K562 (cell line): ENCODE results near the gene MLX. TPM values are rescaled to one million over a fixed set of nuclear protein-coding genes. Genes with fewer than 3 reads are reported as not detected.

Source experiments
- EGR1 ChIP-seq: fragments of 450-650 bp; conservative IDR thresholded peaks from 2 replicates; pipeline ENCODE4 v1.6.1; 2017; ENCODE audit warnings: mild to moderate bottlenecking
- ESRRB ChIP-seq: fragments of 250-450 bp; sonication (Bioruptor Pico); IDR thresholded peaks from 2 replicates; pipeline ENCODE4 v1.5.0; 2020; ENCODE audit warnings: mild to moderate bottlenecking, moderate library complexity, borderline replicate concordance
- HDAC3 ChIP-seq: fragments of 450-650 bp; IDR thresholded peaks from 2 replicates; pipeline ENCODE4 v1.6.1; 2018; ENCODE audit warnings: borderline replicate concordance, mild to moderate bottlenecking, moderate library complexity; ENCODE audit not compliant: partially characterized antibody
- JUN ChIP-seq, 2 experiments: sonication (generic) in 1 of 2; formaldehyde crosslinking in 1 of 2; IDR thresholded peaks; 2 replicates each; pipeline versions ENCODE4 v1.6.1 to v1.8.0; 2012 to 2022; ENCODE audit warnings: borderline replicate concordance in 2 of 2, mild to moderate bottlenecking in 2 of 2, improper control_type of control experiment in 1 of 2, low read depth in 1 of 2, low read length in 1 of 2, missing genetic modification reagents in 1 of 2
- MED1 ChIP-seq: sonication (generic); formaldehyde crosslinking; IDR thresholded peaks from 2 replicates; pipeline ENCODE4 v1.8.1; 2023; ENCODE audit warnings: missing genetic modification reagents, borderline replicate concordance
- POLR2AphosphoS2 ChIP-seq: IDR thresholded peaks from 2 replicates; pipeline ENCODE4 v1.6.1; 2012; ENCODE audit warnings: low read length, improper control_type of control experiment
- POLR2H ChIP-seq: IDR thresholded peaks from 2 replicates; pipeline ENCODE4 v1.6.1; 2016; ENCODE audit warnings: missing genetic modification characterization, low read depth, mild to moderate bottlenecking, control low read depth, missing compliant biosample characterization, moderate library complexity
- RFX5 ChIP-seq: IDR thresholded peaks from 2 replicates; pipeline ENCODE4 v1.6.1; 2011; ENCODE audit warnings: low read depth, mild to moderate bottlenecking, improper control_type of control experiment, low read length
- SUPT5H ChIP-seq: fragments of 450-650 bp; IDR thresholded peaks from 2 replicates; pipeline ENCODE4 v1.6.1; 2016
- TCFL5 ChIP-seq: fragments of 250-450 bp; sonication (Bioruptor Pico); conservative IDR thresholded peaks from 2 replicates; pipeline ENCODE4 v1.6.1; 2021; ENCODE audit warnings: mild to moderate bottlenecking, moderate library complexity, matching md5 sums
- TRIM28 ChIP-seq: fragments of 450-650 bp; IDR thresholded peaks from 2 replicates; pipeline ENCODE4 v1.6.1; 2017
- ZNF274 ChIP-seq: IDR thresholded peaks from 2 replicates; pipeline ENCODE4 v1.6.1; 2011; ENCODE audit warnings: low read depth, mild to moderate bottlenecking, low read length, moderate library complexity, borderline replicate concordance
- ZSCAN29 ChIP-seq: fragments of 450-650 bp; IDR thresholded peaks from 2 replicates; pipeline ENCODE4 v1.6.1; 2017
- polyA plus RNA-seq, 8 experiments: library from polyadenylated mRNA; depleted of rRNA in 4 of 8; stranded (reverse) in 5 of 8; unstranded in 3 of 8; fragments of >200 nt; fragmentation: Nextera tagmentation in 2 of 8; fragmentation: Illumina TruSeq in 1 of 8; extraction: Ambion mirVana in 2 of 8; extraction: Trizol in 1 of 8; gene quantifications; 2 replicates each; pipeline versions ENCODE4 v1.2.1 to v1.2.3, GENCODE V29; 2011 to 2014; ENCODE audit warnings: inconsistent platforms in 1 of 8, missing spikeins in 1 of 8
- total RNA-seq, 7 experiments: library from RNA; depleted of rRNA in 6 of 7; stranded (reverse); fragments of >200 nt in 6 of 7; fragmentation: Illumina TruSeq in 2 of 7; extraction: Trizol in 2 of 7; gene quantifications; 2 replicates each; pipeline versions ENCODE4 v1.2.1 to v1.2.3, GENCODE V29; 2011 to 2021; ENCODE audit warnings: low replicate concordance in 1 of 7
- TF ChIP-seq, protein P1 (sequence below): sonication (generic); formaldehyde crosslinking; IDR thresholded peaks from 2 replicates; pipeline ENCODE4 v1.8.0; 2022; ENCODE audit warnings: missing genetic modification reagents, mild to moderate bottlenecking, borderline replicate concordance
- TF ChIP-seq, protein P2 (sequence below), 2 experiments: fragments of 450-650 bp; formaldehyde crosslinking in 1 of 2; IDR thresholded peaks; 2 replicates each; pipeline versions ENCODE4 v1.4.0 to v1.6.1; 2014 to 2020; ENCODE audit warnings: mild to moderate bottlenecking in 2 of 2, borderline replicate concordance in 1 of 2, low read depth in 1 of 2
- TF ChIP-seq, protein P3 (sequence below): fragments of 450-650 bp; IDR thresholded peaks from 2 replicates; pipeline ENCODE4 v1.6.1; 2016; ENCODE audit warnings: borderline replicate concordance

The MLX gene
- total and polyA plus RNA-seq, 9 of the 15 experiments (the other 6 are each of a cell fraction or from before 2014, with no cell fraction given), result 42.9 to 100 (median 58.9) TPM

DNA sequence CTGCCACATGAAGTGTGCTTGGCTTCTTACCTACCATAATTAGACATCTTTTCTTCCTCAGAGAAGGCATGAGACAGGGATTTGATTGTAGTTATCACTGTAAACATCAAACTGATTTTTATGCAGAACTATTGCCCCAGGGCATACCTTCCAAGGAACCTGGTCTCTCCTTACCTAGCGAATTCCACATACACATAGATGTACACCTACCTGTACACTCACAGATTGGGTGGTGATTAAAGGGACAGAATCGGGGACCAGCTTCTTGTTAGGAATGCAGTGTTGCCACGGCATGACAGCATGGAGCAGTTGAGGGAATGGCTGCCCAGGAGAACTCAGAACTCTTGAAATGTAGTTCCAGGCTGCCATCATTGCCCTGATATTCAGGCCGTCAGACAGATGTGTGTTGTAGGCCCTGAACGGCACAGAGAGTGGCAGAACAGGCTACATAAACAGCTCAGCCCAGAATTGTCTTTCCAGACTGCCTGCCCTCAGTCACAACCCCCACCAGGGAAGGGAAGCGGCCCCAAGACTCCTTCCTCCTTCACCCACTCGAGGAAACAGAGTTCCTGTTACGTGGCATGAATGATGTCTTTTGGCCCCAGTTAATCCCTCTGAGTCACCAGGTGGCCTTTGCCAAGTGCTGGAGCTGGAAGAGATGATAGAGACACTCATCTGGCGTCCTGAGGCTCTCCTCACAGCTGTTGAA is 48.7 kb upstream of the MLX start (continued):
- TF ChIP-seq, protein P1, sequence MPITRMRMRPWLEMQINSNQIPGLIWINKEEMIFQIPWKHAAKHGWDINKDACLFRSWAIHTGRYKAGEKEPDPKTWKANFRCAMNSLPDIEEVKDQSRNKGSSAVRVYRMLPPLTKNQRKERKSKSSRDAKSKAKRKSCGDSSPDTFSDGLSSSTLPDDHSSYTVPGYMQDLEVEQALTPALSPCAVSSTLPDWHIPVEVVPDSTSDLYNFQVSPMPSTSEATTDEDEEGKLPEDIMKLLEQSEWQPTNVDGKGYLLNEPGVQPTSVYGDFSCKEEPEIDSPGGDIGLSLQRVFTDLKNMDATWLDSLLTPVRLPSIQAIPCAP (CRISPR knock-in tag), result no peak
- TF ChIP-seq ESRRB (CRISPR knock-in tag), result no peak
- TF ChIP-seq RFX5, result no peak
- no peak for TF ChIP-seq SUPT5H
- no peak for TF ChIP-seq ZSCAN29
- no peak for TF ChIP-seq ZNF274
- no peak for TF ChIP-seq POLR2AphosphoS2
- no peak for TF ChIP-seq HDAC3
- peak; percentile 73; the same call in 1 of the 2 replicates for TF ChIP-seq JUN (IDR thresholded peaks at IDR 0.05; ENCODE audit: borderline replicate concordance, low read depth, low read length)
- TF ChIP-seq JUN (CRISPR knock-in tag; IDR thresholded peaks at IDR 0.05; ENCODE audit: borderline replicate concordance), result no peak
- no peak for TF ChIP-seq TCFL5 (CRISPR knock-in tag)
- no peak for TF ChIP-seq POLR2H (tag)
- TF ChIP-seq, protein P2, sequence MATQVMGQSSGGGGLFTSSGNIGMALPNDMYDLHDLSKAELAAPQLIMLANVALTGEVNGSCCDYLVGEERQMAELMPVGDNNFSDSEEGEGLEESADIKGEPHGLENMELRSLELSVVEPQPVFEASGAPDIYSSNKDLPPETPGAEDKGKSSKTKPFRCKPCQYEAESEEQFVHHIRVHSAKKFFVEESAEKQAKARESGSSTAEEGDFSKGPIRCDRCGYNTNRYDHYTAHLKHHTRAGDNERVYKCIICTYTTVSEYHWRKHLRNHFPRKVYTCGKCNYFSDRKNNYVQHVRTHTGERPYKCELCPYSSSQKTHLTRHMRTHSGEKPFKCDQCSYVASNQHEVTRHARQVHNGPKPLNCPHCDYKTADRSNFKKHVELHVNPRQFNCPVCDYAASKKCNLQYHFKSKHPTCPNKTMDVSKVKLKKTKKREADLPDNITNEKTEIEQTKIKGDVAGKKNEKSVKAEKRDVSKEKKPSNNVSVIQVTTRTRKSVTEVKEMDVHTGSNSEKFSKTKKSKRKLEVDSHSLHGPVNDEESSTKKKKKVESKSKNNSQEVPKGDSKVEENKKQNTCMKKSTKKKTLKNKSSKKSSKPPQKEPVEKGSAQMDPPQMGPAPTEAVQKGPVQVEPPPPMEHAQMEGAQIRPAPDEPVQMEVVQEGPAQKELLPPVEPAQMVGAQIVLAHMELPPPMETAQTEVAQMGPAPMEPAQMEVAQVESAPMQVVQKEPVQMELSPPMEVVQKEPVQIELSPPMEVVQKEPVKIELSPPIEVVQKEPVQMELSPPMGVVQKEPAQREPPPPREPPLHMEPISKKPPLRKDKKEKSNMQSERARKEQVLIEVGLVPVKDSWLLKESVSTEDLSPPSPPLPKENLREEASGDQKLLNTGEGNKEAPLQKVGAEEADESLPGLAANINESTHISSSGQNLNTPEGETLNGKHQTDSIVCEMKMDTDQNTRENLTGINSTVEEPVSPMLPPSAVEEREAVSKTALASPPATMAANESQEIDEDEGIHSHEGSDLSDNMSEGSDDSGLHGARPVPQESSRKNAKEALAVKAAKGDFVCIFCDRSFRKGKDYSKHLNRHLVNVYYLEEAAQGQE (IDR thresholded peaks at IDR 0.05; ENCODE audit: borderline replicate concordance), result no peak
- TF ChIP-seq, protein P2 (CRISPR knock-in tag; IDR thresholded peaks at IDR 0.05; ENCODE audit: low read depth), result no peak
- TF ChIP-seq EGR1, result peak; percentile 49; the same call in 1 of the 2 replicates
- TF ChIP-seq, protein P3, sequence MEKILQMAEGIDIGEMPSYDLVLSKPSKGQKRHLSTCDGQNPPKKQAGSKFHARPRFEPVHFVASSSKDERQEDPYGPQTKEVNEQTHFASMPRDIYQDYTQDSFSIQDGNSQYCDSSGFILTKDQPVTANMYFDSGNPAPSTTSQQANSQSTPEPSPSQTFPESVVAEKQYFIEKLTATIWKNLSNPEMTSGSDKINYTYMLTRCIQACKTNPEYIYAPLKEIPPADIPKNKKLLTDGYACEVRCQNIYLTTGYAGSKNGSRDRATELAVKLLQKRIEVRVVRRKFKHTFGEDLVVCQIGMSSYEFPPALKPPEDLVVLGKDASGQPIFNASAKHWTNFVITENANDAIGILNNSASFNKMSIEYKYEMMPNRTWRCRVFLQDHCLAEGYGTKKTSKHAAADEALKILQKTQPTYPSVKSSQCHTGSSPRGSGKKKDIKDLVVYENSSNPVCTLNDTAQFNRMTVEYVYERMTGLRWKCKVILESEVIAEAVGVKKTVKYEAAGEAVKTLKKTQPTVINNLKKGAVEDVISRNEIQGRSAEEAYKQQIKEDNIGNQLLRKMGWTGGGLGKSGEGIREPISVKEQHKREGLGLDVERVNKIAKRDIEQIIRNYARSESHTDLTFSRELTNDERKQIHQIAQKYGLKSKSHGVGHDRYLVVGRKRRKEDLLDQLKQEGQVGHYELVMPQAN, result no peak
- TF ChIP-seq TRIM28, result no peak
- TF ChIP-seq MED1 (CRISPR knock-in tag), result no peak
